Neural cell (in vitro differentiated cells): Measurements from ENCODE around the gene USP3. TPM values are rescaled to one million over a fixed set of nuclear protein-coding genes. Genes with fewer than 3 reads are reported as not detected.
"Not testable (repeated sequence)": the region's sequence is repeated elsewhere in the genome, so short reads cannot be mapped to it uniquely, and the experiment has no call there.

Experiments used
- H2AFZ ChIP-seq: fragments of 200-600, 300-800 bp; sonication (generic), shearing (Covaris generic); 2 replicates; pipeline ENCODE4 v1.6.0; 2014; ENCODE audit warnings: low read depth, mild to moderate bottlenecking, antibody characterized with exemption, low read length, moderate library complexity
- H3F3A ChIP-seq: fragments of 200-600 bp; shearing (Covaris generic); 2 replicates; pipeline ENCODE4 v1.6.1; 2016; ENCODE audit warnings: mild to moderate bottlenecking, moderate library complexity, mixed read lengths, antibody characterized with exemption, low read length; ENCODE audit not compliant: insufficient read depth, poor library complexity, severe bottlenecking
- H3K27ac ChIP-seq: fragments of 200-600, 300-800 bp; sonication (generic), shearing (Covaris generic); 2 replicates; pipeline ENCODE4 v1.5.1; 2014; ENCODE audit warnings: mild to moderate bottlenecking, low read length, moderate library complexity
- H3K27me3 ChIP-seq: fragments of 300-800, 200-600 bp; sonication (generic), shearing (Covaris generic); 2 replicates; pipeline ENCODE4 v1.6.0; 2014; ENCODE audit warnings: mild to moderate bottlenecking, low read depth, low read length, moderate library complexity; ENCODE audit not compliant: insufficient read depth
- H3K36me3 ChIP-seq: fragments of 300-800, 200-600 bp; sonication (generic), shearing (Covaris generic); 2 replicates; pipeline ENCODE4 v1.5.1; 2014; ENCODE audit warnings: mild to moderate bottlenecking, antibody characterized with exemption, low read length, moderate library complexity; ENCODE audit not compliant: insufficient read depth
- H3K4me2 ChIP-seq: fragments of 300-800, 200-600 bp; sonication (generic), shearing (Covaris generic); 2 replicates; pipeline ENCODE4 v1.6.0; 2014; ENCODE audit warnings: mild to moderate bottlenecking, low read length
- H3K4me3 ChIP-seq: fragments of 300-800, 200-600 bp; sonication (generic), shearing (Covaris generic); 2 replicates; pipeline ENCODE4 v1.5.1; 2014; ENCODE audit warnings: mild to moderate bottlenecking, low read length, moderate library complexity
- H3K79me2 ChIP-seq: fragments of 200-600 bp; shearing (Covaris generic); replicated peaks from 2 replicates; pipeline ENCODE4 v1.6.0; 2014; ENCODE audit warnings: mild to moderate bottlenecking, low read length, moderate library complexity; ENCODE audit not compliant: insufficient read depth
- H3K9ac ChIP-seq: fragments of 300-800, 200-600 bp; sonication (generic), shearing (Covaris generic); 2 replicates; pipeline ENCODE4 v1.6.1; 2016; ENCODE audit warnings: mild to moderate bottlenecking, low read length, mixed read lengths
- H3K9me2 ChIP-seq: fragments of 200-600 bp; shearing (Covaris generic); 2 replicates; pipeline ENCODE4 v1.6.1; 2016; ENCODE audit warnings: mild to moderate bottlenecking, low read length, mixed read lengths; ENCODE audit not compliant: insufficient read depth
- H3K9me3 ChIP-seq: fragments of 200-600, 300-800 bp; sonication (generic), shearing (Covaris generic); 2 replicates; pipeline ENCODE4 v1.6.1; 2016; ENCODE audit warnings: mild to moderate bottlenecking, mixed run types, low read length, moderate library complexity, mixed read lengths
- H4K20me1 ChIP-seq: fragments of 200-600 bp; shearing (Covaris generic); 2 replicates; pipeline ENCODE4 v1.6.1; 2016; ENCODE audit warnings: mild to moderate bottlenecking, mixed run types; ENCODE audit not compliant: insufficient read depth
- CTCF ChIP-seq: fragments of 450-650 bp; IDR thresholded peaks from 2 replicates; pipeline ENCODE4 v1.5.1; 2014; ENCODE audit warnings: antibody characterized with exemption, mild to moderate bottlenecking, moderate library complexity; ENCODE audit not compliant: poor library complexity, severe bottlenecking
- EP300 ChIP-seq: fragments of 450-650 bp; conservative IDR thresholded peaks from 2 replicates; pipeline ENCODE4 v1.6.1; 2014; ENCODE audit warnings: antibody characterized with exemption, mild to moderate bottlenecking, moderate library complexity; ENCODE audit not compliant: poor library complexity, severe bottlenecking
- EZH2 ChIP-seq: fragments of 200-600, 300-800 bp; shearing (Covaris generic), sonication (generic); IDR thresholded peaks from 2 replicates; pipeline ENCODE4 v1.6.1; 2014; ENCODE audit warnings: antibody characterized with exemption, low read length, borderline replicate concordance, mild to moderate bottlenecking; ENCODE audit not compliant: insufficient read depth, poor library complexity, severe bottlenecking
- MXI1 ChIP-seq: fragments of 450-650 bp; conservative IDR thresholded peaks from 2 replicates; pipeline ENCODE4 v1.6.1; 2014; ENCODE audit warnings: antibody characterized with exemption, mild to moderate bottlenecking; ENCODE audit not compliant: poor library complexity, severe bottlenecking
- POLR2AphosphoS5 ChIP-seq: IDR thresholded peaks from 2 replicates; pipeline ENCODE4 v1.6.1; 2012
- RAD21 ChIP-seq: fragments of 450-650 bp; conservative IDR thresholded peaks from 2 replicates; pipeline ENCODE4 v1.6.1; 2014; ENCODE audit warnings: antibody characterized with exemption, mild to moderate bottlenecking, moderate library complexity
- REST ChIP-seq: IDR thresholded peaks from 2 replicates; pipeline ENCODE4 v1.6.1; 2012; ENCODE audit warnings: borderline replicate concordance
- SMC3 ChIP-seq: fragments of 450-650 bp; conservative IDR thresholded peaks from 2 replicates; pipeline ENCODE4 v1.6.1; 2014; ENCODE audit warnings: antibody characterized with exemption, mild to moderate bottlenecking, moderate library complexity; ENCODE audit not compliant: poor library complexity
- TAF1 ChIP-seq: IDR thresholded peaks from 2 replicates; pipeline ENCODE4 v1.6.1; 2012; ENCODE audit warnings: low read depth
- polyA plus RNA-seq: library from polyadenylated mRNA; depleted of rRNA; stranded (reverse); fragments of >200 nt; gene quantifications from 2 replicates; pipeline ENCODE4 v1.2.3, GENCODE V29; 2014

Gene USP3
- polyA plus RNA-seq, 1 donor from 2014 or later: 68.0 TPM

- H3K4me2 ChIP-seq, H4K20me1 ChIP-seq, H3K4me3 ChIP-seq, H3K9me3 ChIP-seq, H2AFZ ChIP-seq, H3K36me3 ChIP-seq, H3K9me2 ChIP-seq, H3K9ac ChIP-seq, H3F3A ChIP-seq, H3K27ac ChIP-seq, H3K27me3 ChIP-seq, H3K79me2 ChIP-seq: not testable (repeated sequence)
These were observed 113.2 kb downstream of the USP3 start for GRCh38 chr15:63617627-63618026.

GRCh38 chr15:63620760-63621159 lies 116.4 kb downstream of the USP3 start:
- not testable (repeated sequence) for H3F3A ChIP-seq, H3K4me3 ChIP-seq, H2AFZ ChIP-seq, H3K9ac ChIP-seq, H3K79me2 ChIP-seq, H3K27me3 ChIP-seq, H3K9me2 ChIP-seq, H3K27ac ChIP-seq, H3K36me3 ChIP-seq, H3K9me3 ChIP-seq, H3K4me2 ChIP-seq, H4K20me1 ChIP-seq

- H4K20me1 ChIP-seq: no peaks in the 10 kb centered on the region
- H2AFZ ChIP-seq: no peak overlapping the region
- H3F3A ChIP-seq: no peaks in the 10 kb centered on the region
- H3K9me3 ChIP-seq: no peaks in the 10 kb centered on the region
- no peaks in the 10 kb centered on the region for H3K79me2 ChIP-seq
- no peaks in the 10 kb centered on the region for H3K27me3 ChIP-seq
- no peaks in the 10 kb centered on the region for H3K9me2 ChIP-seq
- H3K4me3 ChIP-seq: no peak overlapping the region
- H3K36me3 ChIP-seq: peaks cover 9% of the 10 kb centered on the region
- no peak overlapping the region for H3K27ac ChIP-seq
- no peak for TF ChIP-seq EP300
- no peak for TF ChIP-seq RAD21
- TF ChIP-seq EZH2: no peak
- TF ChIP-seq MXI1: no peak
- no peak for TF ChIP-seq TAF1
- TF ChIP-seq SMC3: no peak
- TF ChIP-seq CTCF: no peak
- TF ChIP-seq REST: no peak
- TF ChIP-seq POLR2AphosphoS5: no peak
- no peak overlapping the region for H3K9ac ChIP-seq
- no peak overlapping the region for H3K4me2 ChIP-seq
These were observed 119.0 kb downstream of the USP3 start for GRCh38 chr15:63623232-63623969.
